AG20443 (cell line): ENCODE results near the gene HUS1B.
"Not testable (repeated sequence)": the region's sequence is repeated elsewhere in the genome, so short reads cannot be mapped to it uniquely, and the experiment has no call there.

ENCODE experiments used
- DNase-seq: peaks from one replicate; pipeline ENCODE4 v3.0.0; 2012; ENCODE audit warnings: low spot score, mixed read lengths

HUS1B gene

GRCh38 chr6:656460-657252, at the start of gene HUS1B:
Gene HUS1B (minus strand): TSS chr6:657100. CDS start chr6:656944, 156 bp downstream.
- DNase-seq: no peak

- no peak for DNase-seq
Measured at GRCh38 chr6:706146-706545, 49.2 kb upstream of the HUS1B start.

GRCh38 chr6:705047-705446, 48.1 kb upstream of the HUS1B start:
- DNase-seq: no peak

GRCh38 chr6:704046-704445, 47.1 kb upstream of the HUS1B start:
- DNase-seq: no peak

- DNase-seq: no peak
Measured at GRCh38 chr6:703552-703951, 46.7 kb upstream of the HUS1B start.

GRCh38 chr6:701700-702479, 45.0 kb upstream of the HUS1B start:
- DNase-seq: no peak

- no peak for DNase-seq
Measured at GRCh38 chr6:701215-701614, 44.3 kb upstream of the HUS1B start.

GRCh38 chr6:700490-700889, 43.6 kb upstream of the HUS1B start:
- no peak for DNase-seq

GRCh38 chr6:699319-699718, 42.4 kb upstream of the HUS1B start:
- DNase-seq: no peak

GRCh38 chr6:694431-695126, 37.7 kb upstream of the HUS1B start:
- not testable (repeated sequence) for DNase-seq

GRCh38 chr6:693723-694009, 36.8 kb upstream of the HUS1B start:
- DNase-seq: no peak

GRCh38 chr6:692858-693722, 36.2 kb upstream of the HUS1B start, which contains the start of gene EXOC2:
Gene EXOC2 (minus strand): TSS chr6:693139. CDS start chr6:637818, 55,321 bp downstream.
- DNase-seq: peak; percentile 94

GRCh38 chr6:692356-692851, 35.5 kb upstream of the HUS1B start:
- DNase-seq: peak; percentile 60

- no peak for DNase-seq
Measured at GRCh38 chr6:689223-689622, 32.3 kb upstream of the HUS1B start.

GRCh38 chr6:686497-686896, 29.6 kb upstream of the HUS1B start:
- no peak for DNase-seq

GRCh38 chr6:684831-685636, 28.1 kb upstream of the HUS1B start:
- DNase-seq: peak; percentile 20

GRCh38 chr6:683742-684440, 27.0 kb upstream of the HUS1B start:
- peak; percentile 75 for DNase-seq

GRCh38 chr6:680666-681340, 23.9 kb upstream of the HUS1B start:
- no peak for DNase-seq

GRCh38 chr6:680251-680650, 23.4 kb upstream of the HUS1B start:
- no peak for DNase-seq

GRCh38 chr6:679282-679681, 22.4 kb upstream of the HUS1B start:
- no peak for DNase-seq
